Measurements from ENCODE around the gene DOCK4. TPM values are rescaled to one million over a fixed set of nuclear protein-coding genes. Genes with fewer than 3 reads are reported as not detected.

DOCK4 gene
- total RNA-seq, 1 experiment from 2014 or later = 7.7 TPM

DNA sequence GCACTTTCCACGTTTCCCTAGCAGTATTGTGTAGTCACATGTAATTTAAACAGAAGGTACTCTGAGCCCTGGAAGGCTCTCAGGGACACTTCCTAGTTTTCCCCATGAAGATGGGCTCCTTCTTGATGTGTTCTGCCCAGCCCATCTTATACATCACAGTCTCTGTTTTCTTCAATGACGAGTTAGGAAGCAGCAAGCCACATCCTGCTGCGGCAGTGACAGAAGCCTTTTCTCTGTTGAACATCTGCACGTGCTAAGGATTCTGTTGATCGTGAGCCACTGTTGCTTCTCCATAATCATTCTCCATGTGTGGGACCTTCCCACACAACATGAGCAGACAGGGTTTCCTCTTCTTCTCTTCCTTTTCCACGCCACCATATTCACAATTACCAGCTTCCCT is 346.0 kb downstream of the DOCK4 start:
- DNase-seq (ENCODE audit: low read depth) = no peak

DNA sequence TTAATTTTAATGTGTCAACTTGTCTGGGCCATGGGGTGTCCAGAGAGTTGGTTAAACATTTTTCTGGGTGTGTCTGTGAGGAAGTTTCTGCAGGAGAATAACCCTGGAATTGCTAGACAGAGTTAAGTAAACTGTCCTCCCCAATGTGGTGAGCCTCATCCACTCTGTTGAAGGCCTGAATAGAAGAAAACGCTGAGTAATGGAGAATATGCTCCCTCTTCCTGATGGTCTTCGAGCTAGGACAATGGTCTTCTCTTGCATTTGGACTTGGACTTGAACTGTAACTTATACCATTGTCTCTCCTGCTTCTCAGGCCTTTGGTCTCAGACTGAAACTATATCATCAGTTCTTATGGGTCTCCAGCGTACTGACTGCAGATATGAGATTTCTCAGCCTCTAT is 347.9 kb downstream of the DOCK4 start:
- DNase-seq (ENCODE audit: low read depth) = no peak

DNA sequence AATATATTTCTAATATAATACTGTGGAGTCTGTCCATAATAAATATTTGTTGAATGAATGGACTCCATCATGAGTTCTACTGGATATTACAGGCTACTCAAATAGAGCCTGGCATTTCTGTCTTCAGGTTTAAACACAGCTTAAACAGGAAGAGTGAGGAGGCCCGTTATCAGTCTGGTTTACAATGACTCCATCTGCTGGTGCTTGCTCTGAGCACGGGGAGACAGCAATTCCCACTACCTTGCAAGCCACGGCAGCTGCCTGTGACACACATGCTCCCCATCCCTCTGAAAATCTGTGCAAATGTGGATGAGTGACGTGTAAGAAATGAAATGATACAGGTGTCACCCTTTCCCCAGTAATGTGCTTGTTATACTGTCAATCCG is 350.4 kb downstream of the DOCK4 start:
- DNase-seq (ENCODE audit: low read depth) = peak; percentile 25

DNA sequence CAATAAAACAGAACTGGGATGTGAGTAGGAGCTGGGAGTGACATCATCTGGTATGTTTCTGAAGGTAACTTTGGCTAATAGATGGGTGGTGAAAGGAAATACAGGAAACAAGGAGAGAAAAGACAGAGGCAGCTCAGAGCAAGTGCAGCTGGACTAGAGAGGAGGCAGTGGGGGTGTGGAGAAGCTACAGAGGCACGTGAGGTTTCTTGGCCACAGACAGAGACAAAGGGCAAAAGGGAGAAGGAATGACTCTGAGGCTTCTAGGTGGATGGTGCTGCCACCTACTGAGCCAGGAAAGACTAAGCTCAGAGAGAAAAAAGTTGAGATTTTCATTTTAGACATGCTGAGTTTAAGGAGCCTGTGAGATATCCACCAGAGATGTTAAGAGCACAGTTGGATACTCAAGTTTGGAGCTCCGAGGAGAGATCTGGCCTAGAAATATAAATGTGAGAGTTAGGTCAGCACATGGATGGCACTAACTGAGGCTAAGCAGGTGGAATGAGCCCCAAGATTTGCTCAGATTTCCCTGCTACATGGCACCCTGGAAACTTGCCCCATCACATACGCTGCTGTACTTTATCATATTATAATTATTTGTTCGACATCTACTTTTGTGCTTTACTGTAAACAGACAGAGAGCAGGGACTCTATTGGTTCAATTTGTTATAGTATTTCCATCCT is 350.9 kb downstream of the DOCK4 start:
- DNase-seq (ENCODE audit: low read depth) = peak; percentile 75

DNA sequence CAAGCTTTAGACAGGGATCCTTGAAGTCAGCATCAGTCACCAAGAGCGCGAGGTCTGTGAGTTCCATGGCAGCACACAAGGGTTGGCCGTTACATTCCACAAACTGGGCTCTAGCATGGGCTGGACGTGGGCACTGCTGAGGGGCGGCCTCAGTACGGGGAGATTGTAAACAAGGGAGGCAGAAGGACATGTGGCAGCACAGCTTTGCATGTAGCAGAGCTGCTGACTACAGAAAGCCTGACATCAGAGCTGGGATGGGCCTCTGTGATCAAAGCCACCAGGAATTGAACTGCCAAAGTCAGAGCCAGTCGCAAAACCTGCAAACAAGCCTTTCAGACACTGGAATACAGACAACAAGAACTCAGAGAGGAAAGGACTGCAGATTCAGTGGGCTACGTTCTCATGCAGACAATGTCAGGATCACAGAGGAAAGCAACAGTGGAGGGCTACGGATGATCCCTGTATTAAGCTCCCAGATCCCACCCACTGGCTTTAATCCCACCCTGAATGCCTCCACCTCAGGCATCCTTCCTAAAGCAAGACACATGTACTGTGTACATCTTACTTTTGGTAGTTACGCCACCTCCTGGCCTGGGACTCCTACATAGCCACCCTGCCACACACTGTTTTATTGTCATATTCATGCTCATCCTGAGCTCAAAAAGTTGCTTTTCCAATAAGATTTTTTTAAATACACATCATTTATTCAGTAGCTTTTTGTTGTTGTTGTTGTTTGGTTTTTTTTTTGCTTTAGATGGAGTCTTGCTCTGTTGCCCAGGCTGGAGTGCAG is 352.8 kb downstream of the DOCK4 start:
- DNase-seq (ENCODE audit: low read depth) = peak; percentile 16

DNA sequence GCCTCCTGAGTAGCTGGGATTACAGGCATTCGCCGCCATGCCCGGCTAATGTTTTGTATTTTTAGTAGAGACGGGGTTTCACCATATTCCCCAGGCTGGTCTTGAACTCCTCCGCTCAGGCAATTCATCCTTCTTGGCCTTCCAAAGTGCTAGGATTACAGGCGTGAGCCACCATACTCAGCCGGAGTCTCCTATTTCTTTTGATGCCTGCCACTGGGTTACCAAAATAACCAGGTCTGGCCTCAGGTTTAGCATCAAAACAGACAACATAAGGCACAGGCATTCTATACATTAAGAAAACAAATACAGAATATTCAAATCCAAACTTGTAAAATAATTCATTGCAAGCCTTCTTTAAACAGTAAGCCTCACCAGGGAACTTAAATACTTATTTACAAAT is 354.1 kb downstream of the DOCK4 start:
- no peak for DNase-seq (ENCODE audit: low read depth)

DNA sequence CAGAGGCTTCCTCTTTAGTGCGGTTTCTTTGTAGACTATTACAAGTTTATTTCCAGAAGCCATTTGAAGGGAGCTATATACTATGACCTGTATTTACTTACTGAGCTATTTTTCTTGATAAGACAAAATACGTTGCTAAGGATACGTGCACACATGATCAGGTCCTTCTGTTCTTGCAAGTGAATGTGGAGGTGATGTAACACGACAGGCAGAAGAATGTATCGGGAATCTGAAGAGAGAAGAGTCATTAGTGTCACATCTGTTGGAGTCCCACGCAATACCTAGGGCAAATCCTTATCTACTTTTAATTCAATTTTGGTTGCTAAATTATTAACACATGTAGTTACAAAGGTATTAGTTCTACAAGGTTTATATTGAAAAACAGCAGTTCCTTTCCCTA is 359.3 kb downstream of the DOCK4 start:
- DNase-seq (ENCODE audit: low read depth) = no peak

DNA sequence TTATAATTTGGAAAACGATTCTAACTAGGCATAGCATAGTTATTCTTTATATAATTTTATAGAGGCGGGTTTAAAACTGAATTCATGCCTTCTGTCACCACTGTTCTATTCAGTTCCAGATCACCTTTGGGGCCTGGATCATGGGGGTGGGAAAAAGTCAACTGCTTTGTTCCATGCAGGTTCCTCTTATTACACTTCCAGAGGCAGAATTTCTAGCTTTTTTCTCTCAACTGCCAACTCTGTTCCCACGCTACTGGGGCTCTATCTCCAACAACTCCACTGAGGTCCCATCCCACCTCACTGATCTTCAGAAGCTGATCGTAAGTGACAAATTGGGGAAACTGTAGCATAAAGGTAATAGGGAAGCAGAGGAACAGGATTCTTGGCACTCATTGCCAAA is 360.3 kb downstream of the DOCK4 start:
- no peak for DNase-seq (ENCODE audit: low read depth)

DNA sequence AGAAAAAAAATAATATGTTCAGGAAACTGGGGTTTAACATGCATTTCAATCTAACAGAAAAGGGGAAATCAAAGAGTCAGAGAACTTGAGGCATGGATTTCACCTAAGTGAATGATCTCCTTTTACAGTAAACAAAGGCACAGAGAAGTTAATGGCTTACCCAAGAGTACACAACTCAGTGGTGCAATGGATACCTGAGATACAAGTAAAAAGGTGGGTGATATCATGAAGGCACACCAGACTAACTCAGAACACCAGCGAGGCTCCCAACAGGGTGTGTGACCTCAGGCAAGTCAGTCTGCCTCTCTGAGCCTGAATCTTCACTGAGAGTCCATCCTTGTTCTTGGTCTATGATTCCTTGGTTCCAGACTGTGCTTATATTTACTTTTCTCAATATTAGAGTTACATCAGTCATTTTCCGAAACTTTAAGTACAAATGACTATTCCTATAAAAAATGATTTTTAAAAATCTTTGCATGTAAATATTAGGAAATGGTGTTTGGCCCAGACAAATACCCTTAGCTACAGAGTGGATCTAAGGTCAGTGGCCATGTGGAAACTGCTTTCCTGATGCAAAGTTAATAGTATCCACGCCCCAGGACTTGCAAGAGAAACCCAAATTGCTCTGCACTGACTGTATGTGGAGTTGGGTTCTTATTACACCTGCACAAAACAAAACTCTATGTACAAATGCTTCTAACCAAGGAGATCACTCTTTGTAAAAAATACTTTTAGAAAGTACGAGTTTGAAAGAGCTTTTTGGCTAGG is 361.1 kb downstream of the DOCK4 start:
- no peak for DNase-seq (ENCODE audit: low read depth)

DNA sequence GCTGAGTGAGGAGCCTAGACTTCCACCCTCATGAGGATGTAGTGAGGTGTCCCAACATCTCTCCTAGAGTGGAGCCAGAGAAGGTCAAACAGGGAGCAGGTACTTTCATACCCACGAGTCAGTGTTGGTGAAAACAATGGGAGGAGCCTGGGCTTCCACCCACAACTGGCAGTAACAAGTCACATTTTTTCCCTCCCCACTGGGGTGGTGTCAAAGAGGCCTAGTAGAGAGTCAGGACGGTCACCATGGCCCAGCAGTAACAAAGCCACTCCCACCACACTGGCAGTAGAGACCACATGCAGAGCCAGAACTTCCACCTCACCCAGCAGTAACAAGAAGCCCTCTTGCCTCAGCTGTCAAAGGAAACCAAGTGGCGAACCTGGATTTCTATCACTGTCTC is 363.7 kb downstream of the DOCK4 start:
- DNase-seq (ENCODE audit: low read depth) = peak; percentile 20

DNA sequence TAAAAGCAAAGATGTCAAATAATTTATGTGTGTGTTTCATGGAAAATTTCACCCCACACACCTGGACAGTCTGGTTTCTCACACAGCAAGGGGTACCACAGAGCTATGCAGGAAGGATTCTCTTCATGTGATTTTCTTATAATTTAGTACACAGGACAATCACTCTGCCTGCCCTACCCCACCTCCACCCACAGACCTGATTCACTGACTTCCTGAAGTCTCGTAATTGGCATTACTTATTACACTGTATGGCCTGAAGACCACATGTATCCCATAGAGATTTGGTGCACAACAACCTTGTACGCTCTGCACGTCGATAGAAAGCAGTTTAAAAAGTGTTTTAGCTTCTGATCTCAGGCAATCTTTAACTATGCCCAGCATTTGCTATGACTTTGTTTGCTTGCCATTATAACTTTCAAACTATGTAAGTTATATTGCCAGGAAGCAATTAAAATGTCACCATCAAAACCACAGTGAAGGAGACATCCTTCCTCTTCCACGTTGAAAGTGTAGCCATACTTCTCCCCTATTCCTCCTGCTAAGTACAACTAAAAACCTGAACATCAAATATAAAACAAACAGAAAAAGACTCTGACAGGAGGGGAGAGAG is 364.5 kb downstream of the DOCK4 start:
- DNase-seq (ENCODE audit: low read depth) = peak; percentile 27

DNA sequence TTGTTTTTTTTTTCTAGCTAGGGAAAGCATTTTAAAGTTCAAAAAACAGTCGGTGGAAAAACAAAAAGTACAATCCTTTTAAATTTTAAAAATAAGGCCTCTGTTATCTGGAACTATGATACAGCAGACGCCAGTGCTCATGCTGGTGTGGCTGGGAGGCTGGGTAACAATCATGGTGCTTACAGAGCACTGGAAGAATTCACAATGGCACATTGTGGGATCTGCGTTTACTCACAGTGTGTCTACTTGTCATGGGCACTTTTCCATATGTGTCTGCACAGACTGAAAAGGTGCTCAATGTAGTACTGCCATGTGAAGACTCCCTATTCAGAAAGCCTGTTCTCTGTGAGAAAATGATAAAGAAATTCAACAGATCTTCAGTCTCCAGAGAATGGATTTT is 365.7 kb downstream of the DOCK4 start:
- DNase-seq (ENCODE audit: low read depth) = no peak

DNA sequence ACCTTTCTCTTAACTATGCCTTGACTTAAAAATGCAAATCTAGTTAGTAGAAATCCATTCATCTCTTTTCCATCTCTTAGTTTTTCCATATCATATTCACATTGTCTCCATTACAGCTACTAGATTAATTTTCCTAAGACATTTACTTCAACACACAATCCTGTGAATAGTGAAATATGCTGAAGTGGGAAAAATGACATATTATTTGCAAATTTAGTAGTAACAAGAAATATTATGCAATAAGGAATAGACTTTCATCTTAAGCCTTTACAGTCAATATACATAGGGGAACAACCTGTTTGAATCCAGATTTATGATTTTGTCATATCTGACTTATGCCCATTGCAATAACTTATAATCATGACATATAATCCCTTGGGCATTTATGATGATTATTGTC is 366.9 kb downstream of the DOCK4 start:
- no peak for DNase-seq (ENCODE audit: low read depth)

DNA sequence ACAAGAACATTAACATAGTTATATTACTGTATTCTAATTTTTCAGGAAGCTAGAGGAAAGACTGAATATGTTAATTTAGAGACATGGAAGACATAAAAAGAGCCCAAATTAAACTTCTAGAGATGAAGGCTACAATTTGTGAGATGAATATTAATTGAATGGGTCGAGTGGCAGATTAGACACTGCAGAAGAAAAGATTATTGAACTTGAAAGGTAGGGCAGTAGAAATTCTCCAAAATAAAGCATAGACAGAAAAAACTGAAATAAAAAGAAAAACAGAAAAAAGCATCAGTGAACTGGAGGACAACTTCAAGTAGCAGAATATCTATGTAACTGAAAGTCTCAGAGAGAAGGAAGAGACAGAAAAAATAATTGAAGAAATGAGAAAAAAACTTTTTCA is 369.6 kb downstream of the DOCK4 start:
- no peak for DNase-seq (ENCODE audit: low read depth)

DNA sequence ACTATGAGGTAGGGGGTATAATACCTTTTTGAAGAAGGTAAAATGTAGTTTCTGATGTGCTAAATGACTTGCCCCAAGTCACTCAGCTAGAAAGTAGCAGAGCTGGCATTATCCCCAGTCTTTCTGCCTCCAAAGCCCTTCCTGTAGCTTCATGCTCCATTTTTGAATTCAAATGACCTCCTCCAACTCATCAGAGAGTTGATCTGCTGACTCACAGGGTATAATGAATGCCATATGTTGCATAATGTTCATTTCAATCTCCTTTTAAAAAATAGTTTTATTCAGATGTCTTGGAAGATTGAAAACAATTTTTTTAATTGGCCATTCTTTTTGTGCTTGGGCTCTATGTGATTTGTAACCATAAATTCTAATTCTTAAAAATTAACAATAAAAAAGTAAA is 371.1 kb downstream of the DOCK4 start:
- DNase-seq (ENCODE audit: low read depth) = peak; percentile 87

DNA sequence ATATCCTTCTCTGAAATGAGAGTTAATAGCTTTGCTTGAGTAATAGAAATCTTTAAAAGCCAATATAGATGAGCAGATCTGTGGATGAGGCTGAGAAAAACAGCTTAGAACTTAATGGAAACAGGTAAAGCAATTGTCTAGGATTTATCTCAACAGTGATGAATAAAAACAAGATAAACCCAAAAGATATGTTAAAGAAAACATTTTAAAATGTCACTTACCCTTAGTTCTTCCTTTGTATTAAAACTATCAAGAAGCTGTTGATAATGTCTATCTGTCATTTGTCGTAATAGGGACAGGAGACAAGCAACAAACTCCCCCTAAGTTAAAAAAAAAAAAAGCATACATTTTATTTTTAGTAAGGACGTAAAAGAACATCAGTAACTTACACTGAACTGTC is 371.8 kb downstream of the DOCK4 start:
- no peak for DNase-seq (ENCODE audit: low read depth)

DNA sequence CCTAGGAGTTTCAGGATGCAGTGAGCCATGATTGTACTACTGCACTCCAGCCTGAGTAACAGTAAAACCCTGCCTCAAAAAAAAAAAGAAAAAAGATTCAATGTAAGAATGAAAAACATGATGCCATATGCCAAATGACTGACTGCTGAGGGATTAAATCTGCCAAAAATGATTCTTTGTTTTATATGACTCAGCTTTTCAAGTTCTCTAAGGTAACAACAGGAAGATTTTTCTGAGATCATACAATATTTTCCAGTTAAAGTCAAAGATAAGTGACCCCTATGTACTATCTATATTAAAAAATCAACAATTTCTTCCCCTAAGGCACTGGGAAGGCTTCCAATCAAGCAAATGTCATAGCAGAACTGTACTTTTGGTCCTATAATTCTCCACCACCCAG is 372.7 kb downstream of the DOCK4 start:
- peak; percentile 60 for DNase-seq (ENCODE audit: low read depth)

DNA sequence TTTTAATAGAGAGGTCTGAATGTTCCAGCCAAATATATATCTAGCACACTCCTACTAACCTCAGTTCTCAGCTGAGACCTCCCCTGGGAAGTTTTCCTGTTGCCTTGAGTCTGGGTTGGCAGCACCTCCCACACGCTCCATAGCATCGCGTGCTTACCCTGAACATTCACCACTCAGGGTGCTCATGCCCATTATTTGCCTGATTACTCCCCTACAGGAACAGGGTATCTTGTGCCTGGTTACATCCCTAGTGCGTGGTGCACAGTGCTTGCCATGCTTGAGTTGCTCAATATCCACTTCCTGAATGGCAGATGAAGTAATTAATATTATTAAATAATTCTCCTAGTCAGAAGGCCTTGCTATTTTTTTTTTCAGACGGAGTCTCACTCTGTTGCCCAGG is 374.0 kb downstream of the DOCK4 start:
- no peak for DNase-seq (ENCODE audit: low read depth)

DNA sequence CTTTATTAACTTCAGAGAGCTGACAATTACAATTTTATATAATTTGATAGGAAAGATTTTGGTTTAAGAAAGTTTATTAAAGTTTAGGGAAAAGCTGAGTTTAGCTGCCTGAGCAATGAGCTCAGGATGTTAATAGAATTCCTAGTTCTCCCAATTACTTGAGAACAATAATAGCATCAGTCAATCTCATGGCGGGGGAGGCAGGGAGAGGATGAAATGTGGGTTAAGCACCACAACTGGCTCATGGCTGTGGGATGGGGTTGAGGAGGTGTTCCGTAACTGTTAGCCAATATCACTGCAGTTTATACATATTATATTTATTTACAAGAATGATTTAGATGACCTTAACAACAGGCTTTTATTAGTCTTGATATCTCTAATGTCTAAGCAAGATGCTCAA is 377.0 kb downstream of the DOCK4 start:
- no peak for DNase-seq (ENCODE audit: low read depth)

DNA sequence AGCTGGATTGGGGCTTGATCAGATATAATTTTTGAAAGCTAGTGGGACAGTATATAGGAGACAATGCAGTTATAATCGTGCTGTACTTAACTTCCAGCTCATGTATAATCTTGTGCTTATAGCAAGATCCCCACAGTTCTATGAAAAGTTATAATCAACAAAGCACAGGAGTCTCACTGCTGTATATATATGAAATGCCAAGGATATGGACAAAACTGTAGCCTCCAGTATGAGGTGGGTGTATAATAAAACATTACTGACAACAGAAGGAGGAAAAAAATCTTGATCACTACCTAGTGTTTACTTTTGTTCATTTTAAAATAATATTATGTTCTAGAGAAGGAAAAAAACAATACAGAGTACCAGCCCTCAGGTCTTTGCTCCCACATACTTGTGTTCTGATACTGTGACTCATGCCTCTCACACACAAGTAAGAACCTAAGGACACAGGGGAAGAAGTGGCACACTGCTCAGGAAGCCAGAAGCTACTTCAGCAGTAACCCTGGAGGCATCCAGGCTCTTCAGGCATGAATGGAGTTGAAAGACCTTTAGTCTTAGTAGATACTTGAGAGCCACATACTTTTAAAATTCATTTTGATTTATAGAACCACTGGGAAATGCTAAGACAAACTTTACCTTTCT is 378.2 kb downstream of the DOCK4 start:
- peak; percentile 87 for DNase-seq (ENCODE audit: low read depth)

DNA sequence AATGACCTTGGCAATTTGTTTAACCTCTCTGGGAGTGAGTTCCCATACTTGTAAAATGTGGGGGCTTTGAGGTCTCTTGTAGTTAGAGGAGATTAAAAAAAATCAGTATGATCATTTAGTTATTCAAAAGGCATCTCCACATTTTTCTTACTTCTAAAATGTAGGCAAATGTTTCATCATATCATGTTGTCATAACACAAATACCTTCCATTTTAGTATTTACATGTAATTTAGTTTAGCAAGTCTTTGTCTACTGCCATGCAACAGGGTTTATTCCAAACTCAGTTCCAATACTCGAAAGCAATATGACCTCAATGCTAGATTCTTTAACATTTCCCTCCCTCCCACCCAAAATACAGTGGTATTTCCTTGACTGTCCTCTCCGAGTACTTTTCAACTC is 381.2 kb downstream of the DOCK4 start:
- no peak for DNase-seq (ENCODE audit: low read depth)

DNA sequence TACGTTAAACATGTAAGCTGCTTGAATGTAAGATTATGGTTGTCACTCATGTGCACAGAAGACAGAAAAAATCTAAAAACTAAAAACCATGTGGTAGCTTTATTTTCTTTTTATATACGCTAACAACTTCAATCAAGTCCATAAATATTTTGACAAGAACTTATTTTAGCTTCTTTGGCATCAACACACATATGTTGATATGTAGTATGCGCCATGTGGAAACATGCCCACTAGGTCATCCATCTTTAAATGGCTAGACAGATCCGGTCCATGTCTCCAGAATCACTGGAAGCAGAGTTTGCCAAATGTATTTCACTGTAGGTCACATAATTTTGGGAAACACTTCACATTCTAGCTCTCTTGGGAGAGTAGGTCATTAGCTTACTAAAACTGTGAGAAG is 382.4 kb downstream of the DOCK4 start:
- no peak for DNase-seq (ENCODE audit: low read depth)
